Measurements from ENCODE around the gene GALNT18.

The GALNT18 gene

GRCh38 chr11:11667056-11667455 is 45.3 kb upstream of the GALNT18 start:
- TF ChIP-seq EGR1 (IDR thresholded peaks at IDR 0.05), result no peak
- peak; percentile 28; the same call in 1 of the 2 replicates for TF ChIP-seq RAD21 (IDR thresholded peaks at IDR 0.05; ENCODE audit: low read depth)

- TF ChIP-seq ZBTB7A (IDR thresholded peaks at IDR 0.05; ENCODE audit: low read depth) (no peak), EGR1 (IDR thresholded peaks at IDR 0.05) (no peak), USF1 (IDR thresholded peaks at IDR 0.05) (no peak), REST (IDR thresholded peaks at IDR 0.05; ENCODE audit: low read depth) (no peak), CEBPB (IDR thresholded peaks at IDR 0.05) (no peak), EP300 (IDR thresholded peaks at IDR 0.05; ENCODE audit: borderline replicate concordance) (no peak), MAX (IDR thresholded peaks at IDR 0.05) (no peak), CREB1 (IDR thresholded peaks at IDR 0.05; ENCODE audit: low read depth) (no peak), TAF1 (IDR thresholded peaks at IDR 0.05; ENCODE audit: low read depth) (no peak), RAD21 (IDR thresholded peaks at IDR 0.05; ENCODE audit: low read depth) (no peak), TCF12 (IDR thresholded peaks at IDR 0.05; ENCODE audit: low read depth) (no peak), YY1 (IDR thresholded peaks at IDR 0.05; ENCODE audit: low read depth) (no peak), NFIC (IDR thresholded peaks at IDR 0.05) (no peak), FOXM1 (IDR thresholded peaks at IDR 0.05; ENCODE audit: borderline replicate concordance, low read depth) (no peak), TEAD4 (IDR thresholded peaks at IDR 0.05) (no peak)
Observed at GRCh38 chr11:11665407-11665806, 43.6 kb upstream of the GALNT18 start.

- no peak for TF ChIP-seq EP300 (IDR thresholded peaks at IDR 0.05; ENCODE audit: borderline replicate concordance)
- TF ChIP-seq MAX (IDR thresholded peaks at IDR 0.05), result no peak
- no peak for TF ChIP-seq EGR1 (IDR thresholded peaks at IDR 0.05)
- no peak for TF ChIP-seq REST (IDR thresholded peaks at IDR 0.05; ENCODE audit: low read depth)
- no peak for TF ChIP-seq TCF12 (IDR thresholded peaks at IDR 0.05; ENCODE audit: low read depth)
- TF ChIP-seq TEAD4 (IDR thresholded peaks at IDR 0.05), result no peak
- TF ChIP-seq CEBPB (IDR thresholded peaks at IDR 0.05), result no peak
- no peak for TF ChIP-seq NFIC (IDR thresholded peaks at IDR 0.05)
- TF ChIP-seq RAD21 (IDR thresholded peaks at IDR 0.05; ENCODE audit: low read depth), result no peak
- no peak for TF ChIP-seq USF1 (IDR thresholded peaks at IDR 0.05)
- TF ChIP-seq ZBTB7A (IDR thresholded peaks at IDR 0.05; ENCODE audit: low read depth), result no peak
- TF ChIP-seq FOXM1 (IDR thresholded peaks at IDR 0.05; ENCODE audit: borderline replicate concordance, low read depth), result no peak
- TF ChIP-seq YY1 (IDR thresholded peaks at IDR 0.05; ENCODE audit: low read depth), result no peak
- no peak for TF ChIP-seq CREB1 (IDR thresholded peaks at IDR 0.05; ENCODE audit: low read depth)
- TF ChIP-seq TAF1 (IDR thresholded peaks at IDR 0.05; ENCODE audit: low read depth), result no peak
Observed at GRCh38 chr11:11663907-11664306, 42.1 kb upstream of the GALNT18 start.

- no peak for TF ChIP-seq EP300 (IDR thresholded peaks at IDR 0.05; ENCODE audit: borderline replicate concordance)
- TF ChIP-seq CEBPB (IDR thresholded peaks at IDR 0.05), result no peak
- no peak for TF ChIP-seq EGR1 (IDR thresholded peaks at IDR 0.05)
- TF ChIP-seq TAF1 (IDR thresholded peaks at IDR 0.05; ENCODE audit: low read depth), result no peak
- no peak for TF ChIP-seq FOXM1 (IDR thresholded peaks at IDR 0.05; ENCODE audit: borderline replicate concordance, low read depth)
- no peak for TF ChIP-seq REST (IDR thresholded peaks at IDR 0.05; ENCODE audit: low read depth)
- no peak for TF ChIP-seq YY1 (IDR thresholded peaks at IDR 0.05; ENCODE audit: low read depth)
- no peak for TF ChIP-seq TCF12 (IDR thresholded peaks at IDR 0.05; ENCODE audit: low read depth)
Observed at GRCh38 chr11:11662578-11662977, 40.8 kb upstream of the GALNT18 start.

Data from Ishikawa (cell line).